Measurements from ENCODE around the gene FHL5.
A peak's percentile ranks its signal among the peaks of the same experiment; 100 is the strongest.
"Not testable (repeated sequence)": the region's sequence is repeated elsewhere in the genome, so short reads cannot be mapped to it uniquely, and the experiment has no call there.

Gene FHL5

GRCh38 chr6:96610019-96610418, 47.1 kb downstream of the FHL5 start:
- no peak for DNase-seq (ENCODE audit: low read depth in 2 of 2)

- DNase-seq (ENCODE audit: low read depth in 2 of 2), result no peak
Observed at GRCh38 chr6:96611342-96611991, 48.5 kb downstream of the FHL5 start.

GRCh38 chr6:96613291-96613999, 50.5 kb downstream of the FHL5 start:
- DNase-seq (ENCODE audit: low read depth in 2 of 2), result no peak

- DNase-seq (ENCODE audit: low read depth in 2 of 2), result no peak
Observed at GRCh38 chr6:96620851-96621250, 57.9 kb downstream of the FHL5 start.

- no peak for DNase-seq (ENCODE audit: low read depth in 2 of 2)
Observed at GRCh38 chr6:96621983-96622382, 59.1 kb downstream of the FHL5 start.

GRCh38 chr6:96624957-96625356, 62.0 kb downstream of the FHL5 start:
- DNase-seq (ENCODE audit: low read depth in 2 of 2), result no peak

- peak; percentile 5 for DNase-seq (ENCODE audit: low read depth in 2 of 2)
Observed at GRCh38 chr6:96626759-96627364, 63.9 kb downstream of the FHL5 start.

- DNase-seq (ENCODE audit: low read depth in 2 of 2), result no peak
Observed at GRCh38 chr6:96631248-96631647, 68.3 kb downstream of the FHL5 start.

- not testable (repeated sequence) for DNase-seq (ENCODE audit: low read depth in 2 of 2)
Observed at GRCh38 chr6:96637979-96638378, 75.1 kb downstream of the FHL5 start.

- no peak for DNase-seq (ENCODE audit: low read depth in 2 of 2)
Observed at GRCh38 chr6:96645106-96645505, 82.2 kb downstream of the FHL5 start.

GRCh38 chr6:96649926-96650325, 87.0 kb downstream of the FHL5 start:
- no peak for DNase-seq (ENCODE audit: low read depth in 2 of 2)

GRCh38 chr6:96651816-96652215, 88.9 kb downstream of the FHL5 start:
- DNase-seq (ENCODE audit: low read depth in 2 of 2), result no peak

- DNase-seq (ENCODE audit: low read depth in 2 of 2), result no peak
Observed at GRCh38 chr6:96652552-96652951, 89.6 kb downstream of the FHL5 start.

- no peak for DNase-seq (ENCODE audit: low read depth in 2 of 2)
Observed at GRCh38 chr6:96653181-96653580, 90.3 kb downstream of the FHL5 start.

- DNase-seq (ENCODE audit: low read depth in 2 of 2), result no peak
Observed at GRCh38 chr6:96656567-96656966, 93.6 kb downstream of the FHL5 start.

GRCh38 chr6:96657344-96657743, 94.4 kb downstream of the FHL5 start:
- no peak for DNase-seq (ENCODE audit: low read depth in 2 of 2)

- no peak for DNase-seq (ENCODE audit: low read depth in 2 of 2)
Observed at GRCh38 chr6:96659084-96659845, 96.3 kb downstream of the FHL5 start.

Measured in fibroblast of skin of left quadriceps (primary cell).